ENCODE measurements around the gene NPAS3.

DNA sequence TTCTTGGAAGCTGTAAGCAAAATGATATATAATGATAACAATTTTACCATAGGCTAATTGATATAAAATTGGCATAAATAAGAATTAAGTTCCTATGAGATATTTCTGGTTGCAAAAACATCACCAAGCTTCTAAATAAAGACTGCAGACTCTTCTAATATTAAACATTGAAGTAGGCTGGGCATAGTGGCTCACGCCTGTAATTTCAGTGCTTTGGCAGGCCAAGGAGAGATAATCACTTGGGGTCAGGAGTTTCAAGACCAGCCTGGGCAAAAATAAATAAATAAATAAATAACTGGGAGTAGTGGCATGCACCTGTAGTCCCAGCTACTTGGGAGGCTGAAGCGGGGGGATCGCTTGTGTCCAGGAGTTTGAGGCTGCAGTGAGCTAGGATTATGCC, 71.8 kb downstream of the NPAS3 start:
- TF ChIP-seq, protein P1, sequence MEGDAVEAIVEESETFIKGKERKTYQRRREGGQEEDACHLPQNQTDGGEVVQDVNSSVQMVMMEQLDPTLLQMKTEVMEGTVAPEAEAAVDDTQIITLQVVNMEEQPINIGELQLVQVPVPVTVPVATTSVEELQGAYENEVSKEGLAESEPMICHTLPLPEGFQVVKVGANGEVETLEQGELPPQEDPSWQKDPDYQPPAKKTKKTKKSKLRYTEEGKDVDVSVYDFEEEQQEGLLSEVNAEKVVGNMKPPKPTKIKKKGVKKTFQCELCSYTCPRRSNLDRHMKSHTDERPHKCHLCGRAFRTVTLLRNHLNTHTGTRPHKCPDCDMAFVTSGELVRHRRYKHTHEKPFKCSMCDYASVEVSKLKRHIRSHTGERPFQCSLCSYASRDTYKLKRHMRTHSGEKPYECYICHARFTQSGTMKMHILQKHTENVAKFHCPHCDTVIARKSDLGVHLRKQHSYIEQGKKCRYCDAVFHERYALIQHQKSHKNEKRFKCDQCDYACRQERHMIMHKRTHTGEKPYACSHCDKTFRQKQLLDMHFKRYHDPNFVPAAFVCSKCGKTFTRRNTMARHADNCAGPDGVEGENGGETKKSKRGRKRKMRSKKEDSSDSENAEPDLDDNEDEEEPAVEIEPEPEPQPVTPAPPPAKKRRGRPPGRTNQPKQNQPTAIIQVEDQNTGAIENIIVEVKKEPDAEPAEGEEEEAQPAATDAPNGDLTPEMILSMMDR (IDR thresholded peaks at IDR 0.05; ENCODE audit: low read depth, low read length, missing input control): no peak
- no peak for TF ChIP-seq TAF1 (conservative IDR thresholded peaks at IDR 0.05)
- TF ChIP-seq EGR1 (IDR thresholded peaks at IDR 0.05; ENCODE audit: low read depth in 2 of 2): no peak
- TF ChIP-seq, protein P2, sequence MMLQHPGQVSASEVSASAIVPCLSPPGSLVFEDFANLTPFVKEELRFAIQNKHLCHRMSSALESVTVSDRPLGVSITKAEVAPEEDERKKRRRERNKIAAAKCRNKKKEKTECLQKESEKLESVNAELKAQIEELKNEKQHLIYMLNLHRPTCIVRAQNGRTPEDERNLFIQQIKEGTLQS (IDR thresholded peaks at IDR 0.05): no peak
- no peak for TF ChIP-seq MAX (IDR thresholded peaks at IDR 0.05)
- no peak for TF ChIP-seq RAD21 (IDR thresholded peaks at IDR 0.05)
- no peak for TF ChIP-seq SP1 (IDR thresholded peaks at IDR 0.05)
- no peak for TF ChIP-seq JUND (IDR thresholded peaks at IDR 0.05)
- TF ChIP-seq HNF4A (conservative IDR thresholded peaks at IDR 0.05): no peak
- TF ChIP-seq FOXA1 (IDR thresholded peaks at IDR 0.05): no peak
- TF ChIP-seq NR2F2 (IDR thresholded peaks at IDR 0.05): no peak
- TF ChIP-seq RXRA (IDR thresholded peaks at IDR 0.05): no peak
- no peak for TF ChIP-seq GABPA (IDR thresholded peaks at IDR 0.05 in 1 of 2, conservative IDR thresholded peaks at IDR 0.05 in 1 of 2)
- TF ChIP-seq, protein P3, sequence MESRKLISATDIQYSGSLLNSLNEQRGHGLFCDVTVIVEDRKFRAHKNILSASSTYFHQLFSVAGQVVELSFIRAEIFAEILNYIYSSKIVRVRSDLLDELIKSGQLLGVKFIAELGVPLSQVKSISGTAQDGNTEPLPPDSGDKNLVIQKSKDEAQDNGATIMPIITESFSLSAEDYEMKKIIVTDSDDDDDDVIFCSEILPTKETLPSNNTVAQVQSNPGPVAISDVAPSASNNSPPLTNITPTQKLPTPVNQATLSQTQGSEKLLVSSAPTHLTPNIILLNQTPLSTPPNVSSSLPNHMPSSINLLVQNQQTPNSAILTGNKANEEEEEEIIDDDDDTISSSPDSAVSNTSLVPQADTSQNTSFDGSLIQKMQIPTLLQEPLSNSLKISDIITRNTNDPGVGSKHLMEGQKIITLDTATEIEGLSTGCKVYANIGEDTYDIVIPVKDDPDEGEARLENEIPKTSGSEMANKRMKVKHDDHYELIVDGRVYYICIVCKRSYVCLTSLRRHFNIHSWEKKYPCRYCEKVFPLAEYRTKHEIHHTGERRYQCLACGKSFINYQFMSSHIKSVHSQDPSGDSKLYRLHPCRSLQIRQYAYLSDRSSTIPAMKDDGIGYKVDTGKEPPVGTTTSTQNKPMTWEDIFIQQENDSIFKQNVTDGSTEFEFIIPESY (IDR thresholded peaks at IDR 0.05): no peak

Measured in liver (tissue), 3 donors.